Smooth muscle cell (in vitro differentiated cells): ENCODE measurements around the gene FGD4. TPM values are rescaled to one million over a fixed set of nuclear protein-coding genes. Genes with fewer than 3 reads are reported as not detected.

Experiments
- DNase-seq: peaks from one replicate; lab custom pipeline; 2025; ENCODE audit not compliant: unreplicated experiment; lab: John Stamatoyannopoulos, UW
- H2AFZ ChIP-seq: fragments of 200-600 bp; sonication (generic); 2 replicates; pipeline ENCODE4 v1.6.0; 2016; ENCODE audit warnings: antibody characterized with exemption, low read depth, mild to moderate bottlenecking
- H3F3A ChIP-seq: fragments of 200-600 bp; sonication (generic); 2 replicates; pipeline ENCODE4 v1.6.0; 2017; ENCODE audit warnings: antibody characterized with exemption, low read depth
- H3K27ac ChIP-seq: fragments of 200-600 bp; sonication (generic); 2 replicates; pipeline ENCODE4 v1.5.1; 2016; ENCODE audit warnings: low read depth, mild to moderate bottlenecking
- H3K27me3 ChIP-seq: fragments of 200-600 bp; sonication (generic); 2 replicates; pipeline ENCODE4 v1.6.1; 2016; ENCODE audit warnings: low read depth, mild to moderate bottlenecking
- H3K36me3 ChIP-seq: fragments of 200-600 bp; sonication (generic); 2 replicates; pipeline ENCODE4 v1.5.1; 2016; ENCODE audit warnings: low read depth
- H3K4me1 ChIP-seq: fragments of 200-600 bp; sonication (generic); 2 replicates; pipeline ENCODE4 v1.5.1; 2016; ENCODE audit warnings: low read depth
- H3K4me2 ChIP-seq: fragments of 200-600 bp; sonication (generic); 2 replicates; pipeline ENCODE4 v1.6.0; 2016; ENCODE audit warnings: mild to moderate bottlenecking
- H3K4me3 ChIP-seq: fragments of 200-600 bp; sonication (generic); 2 replicates; pipeline ENCODE4 v1.5.1; 2016; ENCODE audit warnings: mild to moderate bottlenecking
- H3K79me2 ChIP-seq: fragments of 200-600 bp; sonication (generic); 2 replicates; pipeline ENCODE4 v1.6.0; 2016; ENCODE audit warnings: low read depth, mild to moderate bottlenecking
- H3K9ac ChIP-seq: fragments of 200-600 bp; sonication (generic); 2 replicates; pipeline ENCODE4 v1.6.0; 2016; ENCODE audit warnings: low read depth
- H3K9me3 ChIP-seq: fragments of 200-600 bp; sonication (generic); replicated peaks from 2 replicates; pipeline ENCODE4 v1.5.1; 2016; ENCODE audit warnings: low read depth
- H4K20me1 ChIP-seq: fragments of 200-600 bp; sonication (generic); 2 replicates; pipeline ENCODE4 v1.6.0; 2016; ENCODE audit warnings: low read depth
- CTCF ChIP-seq: fragments of 200-600 bp; sonication (generic); IDR thresholded peaks from 2 replicates; pipeline ENCODE4 v1.5.1; 2017; ENCODE audit warnings: borderline replicate concordance, mild to moderate bottlenecking, antibody characterized with exemption; ENCODE audit not compliant: insufficient read depth, poor library complexity, severe bottlenecking
- WGBS: methylation state at CpG from one replicate; pipeline ENCODE4 v1.1.7; 2016; ENCODE audit warnings: low lambda C conversion rate; 5-methylcytosine and 5-hydroxymethylcytosine counted together
- polyA plus RNA-seq: library from polyadenylated mRNA; unstranded; fragments of >200 nt; fragmentation: Nextera tagmentation; extraction: Ambion mirVana; gene quantifications from 2 replicates; pipeline ENCODE4 v1.2.1, GENCODE V29; 2016
- total RNA-seq: library from RNA; depleted of rRNA; stranded (reverse); fragments of >200 nt; gene quantifications from 2 replicates; pipeline ENCODE4 v1.2.3, GENCODE V29; 2014

Gene FGD4
- total and polyA plus RNA-seq, 2 experiments from 2014 or later = 0.42 to 5.8 TPM

GRCh38 chr12:32680787-32681186 is 281.4 kb downstream of the FGD4 start:
- no peak for TF ChIP-seq CTCF
- peak overlapping the region; percentile 71 for H3K4me3 ChIP-seq

GRCh38 chr12:32681272-32681671 is 281.9 kb downstream of the FGD4 start:
- WGBS = 72% methylated on average over 10 of the region's 11 CpGs
- DNase-seq = no peak

More at GRCh38 chr12:32680787-32681186, 281.4 kb downstream of the FGD4 start:
- peaks cover 10% of the 10 kb centered on the region for H3K4me1 ChIP-seq
- peaks cover 49% of the 10 kb centered on the region for H4K20me1 ChIP-seq
- H3K27me3 ChIP-seq = no peaks in the 10 kb centered on the region
- no peaks in the 10 kb centered on the region for H3K36me3 ChIP-seq
- H3K9ac ChIP-seq = peak overlapping the region; percentile 76
- H3F3A ChIP-seq = no peaks in the 10 kb centered on the region
- DNase-seq = no peak
- H2AFZ ChIP-seq = no peak overlapping the region
- no peaks in the 10 kb centered on the region for H3K9me3 ChIP-seq
- peak overlapping the region; percentile 86 for H3K4me2 ChIP-seq
- H3K79me2 ChIP-seq = peaks cover 59% of the 10 kb centered on the region
- H3K27ac ChIP-seq = peak overlapping the region; percentile 77

GRCh38 chr12:32686340-32686739 is 287.0 kb downstream of the FGD4 start:
- H4K20me1 ChIP-seq = peaks cover 85% of the 10 kb centered on the region
- 94% methylated on average over 1 of the region's 1 CpG for WGBS
- H3K4me1 ChIP-seq = no peaks in the 10 kb centered on the region
- H3K36me3 ChIP-seq = no peaks in the 10 kb centered on the region
- H3K4me2 ChIP-seq = no peak overlapping the region
- H2AFZ ChIP-seq = no peak overlapping the region
- no peak overlapping the region for H3K4me3 ChIP-seq
- H3K9ac ChIP-seq = no peak overlapping the region
- H3K27ac ChIP-seq = no peak overlapping the region
- H3K27me3 ChIP-seq = no peaks in the 10 kb centered on the region
- peaks cover 99% of the 10 kb centered on the region for H3K79me2 ChIP-seq
- no peaks in the 10 kb centered on the region for H3K9me3 ChIP-seq
- H3F3A ChIP-seq = no peaks in the 10 kb centered on the region
- no peak for DNase-seq
- no peak for TF ChIP-seq CTCF

More at GRCh38 chr12:32681272-32681671, 281.9 kb downstream of the FGD4 start:
- no peaks in the 10 kb centered on the region for H3K27me3 ChIP-seq
- peaks cover 52% of the 10 kb centered on the region for H4K20me1 ChIP-seq
- H3F3A ChIP-seq = no peaks in the 10 kb centered on the region
- TF ChIP-seq CTCF = no peak
- H3K9me3 ChIP-seq = no peaks in the 10 kb centered on the region
- no peak overlapping the region for H3K27ac ChIP-seq
- no peak overlapping the region for H3K4me3 ChIP-seq
- no peaks in the 10 kb centered on the region for H3K36me3 ChIP-seq
- peaks cover 64% of the 10 kb centered on the region for H3K79me2 ChIP-seq
- no peak overlapping the region for H3K9ac ChIP-seq
- no peak overlapping the region for H2AFZ ChIP-seq
- H3K4me1 ChIP-seq = peaks cover 10% of the 10 kb centered on the region
- H3K4me2 ChIP-seq = peak overlapping the region; percentile 86

- no peak for TF ChIP-seq CTCF
- Histone ChIP-seq H3K4me2 (no peak overlapping the region), H4K20me1 (peaks cover 89% of the 10 kb centered on the region), H3K79me2 (peaks cover 99% of the 10 kb centered on the region), H3K9me3 (no peaks in the 10 kb centered on the region), H3F3A (no peaks in the 10 kb centered on the region), H2AFZ (no peak overlapping the region), H3K27me3 (no peaks in the 10 kb centered on the region), H3K4me1 (no peaks in the 10 kb centered on the region), H3K4me3 (no peak overlapping the region), H3K27ac (no peak overlapping the region), H3K9ac (no peak overlapping the region), H3K36me3 (no peaks in the 10 kb centered on the region)
- DNase-seq = no peak
Observed at GRCh38 chr12:32688786-32689185, 289.4 kb downstream of the FGD4 start.
